K562 (cell line): ENCODE data around the gene AGRN. TPM values are rescaled to one million over a fixed set of nuclear protein-coding genes. Genes with fewer than 3 reads are reported as not detected.

Experiments used
- CCNT2 ChIP-seq: IDR thresholded peaks from 2 replicates; pipeline ENCODE4 v1.6.1; 2011; ENCODE audit warnings: borderline replicate concordance, low read depth, mild to moderate bottlenecking, moderate library complexity, mixed read lengths, low read length; ENCODE audit not compliant: insufficient read length; ENCODE audit errors: extremely low read depth
- GABPB2 ChIP-seq: fragments of 250-450 bp; sonication (Bioruptor Pico); conservative IDR thresholded peaks from 2 replicates; pipeline ENCODE4 v1.5.1; 2021; ENCODE audit warnings: mild to moderate bottlenecking
- MGA ChIP-seq: fragments of 450-650 bp; IDR thresholded peaks from 2 replicates; pipeline ENCODE4 v1.6.1; 2016; ENCODE audit warnings: mild to moderate bottlenecking, moderate library complexity
- SRSF7 ChIP-seq: fragments of 200-400 bp; formaldehyde crosslinking; optimal IDR thresholded peaks from 2 replicates; pipeline ENCODE3; 2017; ENCODE audit warnings: mild to moderate bottlenecking, low read depth, low read length
- TBP ChIP-seq: optimal IDR thresholded peaks from 2 replicates; pipeline ENCODE3; 2011; ENCODE audit warnings: low read depth, low read length, improper control_type of control experiment
- THRB ChIP-seq: fragments of 450-650 bp; formaldehyde crosslinking; conservative IDR thresholded peaks from 2 replicates; pipeline ENCODE4 v1.4.0; 2022; ENCODE audit warnings: mild to moderate bottlenecking, missing genetic modification characterization
- ZBTB7A ChIP-seq: IDR thresholded peaks from 2 replicates; pipeline ENCODE4 v1.6.1; 2011; ENCODE audit warnings: low read depth, mild to moderate bottlenecking, low read length, moderate library complexity, borderline replicate concordance; ENCODE audit not compliant: control insufficient read depth
- ZBTB8A ChIP-seq: fragments of 450-650 bp; IDR thresholded peaks from 2 replicates; pipeline ENCODE4 v1.6.1; 2018; ENCODE audit warnings: mild to moderate bottlenecking, moderate library complexity; ENCODE audit not compliant: partially characterized antibody
- ZFPM2 ChIP-seq: fragments of 250-450 bp; sonication (Bioruptor Pico); IDR thresholded peaks from 2 replicates; pipeline ENCODE4 v1.5.1; 2022; ENCODE audit warnings: mild to moderate bottlenecking
- ZNF518B ChIP-seq: fragments of 250-450 bp; sonication (Bioruptor Pico); IDR thresholded peaks from 2 replicates; pipeline ENCODE4 v1.5.0; 2021; ENCODE audit warnings: mild to moderate bottlenecking, moderate library complexity
- polyA plus RNA-seq, 8 experiments: library from polyadenylated mRNA; depleted of rRNA in 4 of 8; stranded (reverse) in 5 of 8; unstranded in 3 of 8; fragments of >200 nt; fragmentation: Nextera tagmentation in 2 of 8; fragmentation: Illumina TruSeq in 1 of 8; extraction: Ambion mirVana in 2 of 8; extraction: Trizol in 1 of 8; gene quantifications; 2 replicates each; pipeline versions ENCODE4 v1.2.1 to v1.2.3, GENCODE V29; 2011 to 2014; ENCODE audit warnings: inconsistent platforms in 1 of 8, missing spikeins in 1 of 8
- total RNA-seq, 7 experiments: library from RNA; depleted of rRNA in 6 of 7; stranded (reverse); fragments of >200 nt in 6 of 7; fragmentation: Illumina TruSeq in 2 of 7; extraction: Trizol in 2 of 7; gene quantifications; 2 replicates each; pipeline versions ENCODE4 v1.2.1 to v1.2.3, GENCODE V29; 2011 to 2021; ENCODE audit warnings: low replicate concordance in 1 of 7

The AGRN gene
- total and polyA plus RNA-seq, 9 of the 15 experiments (the other 6 are each of a cell fraction or from before 2014, with no cell fraction given) = 0.04 to 111 (median 18.1) TPM

GRCh38 chr1:1059494-1060280, 39.8 kb downstream of the AGRN start (continued):
- no peak for TF ChIP-seq THRB (CRISPR knock-in tag)
- TF ChIP-seq ZFPM2 (CRISPR knock-in tag) = no peak
- peak; percentile 48 for TF ChIP-seq TBP
- no peak for TF ChIP-seq SRSF7
- TF ChIP-seq ZBTB7A = peak; percentile 77
- peak; percentile 79 for TF ChIP-seq CCNT2
- TF ChIP-seq ZNF518B (CRISPR knock-in tag) = no peak
- TF ChIP-seq GABPB2 (CRISPR knock-in tag) = no peak
- no peak for TF ChIP-seq ZBTB8A
- TF ChIP-seq MGA = no peak
